NCI-H1436 (cell line): Measurements from ENCODE around the gene PHKG1.
"Not testable (repeated sequence)": the region's sequence is repeated elsewhere in the genome, so short reads cannot be mapped to it uniquely, and the experiment has no call there.

ENCODE experiments used
- DNase-seq: peaks from one replicate; lab custom pipeline; 2025; lab: John Stamatoyannopoulos, UW

PHKG1 gene

GRCh38 chr7:56083150-56083785, 9.5 kb downstream of the PHKG1 start:
- peak; percentile 21 for DNase-seq

GRCh38 chr7:56081626-56082340, 11.0 kb downstream of the PHKG1 start:
- DNase-seq, result no peak

GRCh38 chr7:56080726-56081435, 11.9 kb downstream of the PHKG1 start:
- DNase-seq, result not testable (repeated sequence)

GRCh38 chr7:56079450-56080185, 13.1 kb downstream of the PHKG1 start:
- peak; percentile 19 for DNase-seq

- DNase-seq, result no peak
Observed at GRCh38 chr7:56078196-56078595, 14.6 kb downstream of the PHKG1 start.

- no peak for DNase-seq
Observed at GRCh38 chr7:56077681-56078080, 15.1 kb downstream of the PHKG1 start.

GRCh38 chr7:56074371-56074791, 18.4 kb downstream of the PHKG1 start:
- DNase-seq, result peak; percentile 46

- DNase-seq, result not testable (repeated sequence)
Observed at GRCh38 chr7:56066376-56066775, 26.4 kb downstream of the PHKG1 start.

GRCh38 chr7:56063882-56064625, 28.7 kb downstream of the PHKG1 start, which contains the start of gene SUMF2:
Gene SUMF2 (plus strand): TSS chr7:56064286. CDS start chr7:56064312, 26 bp downstream.
- peak; percentile 83 for DNase-seq

- no peak for DNase-seq
Observed at GRCh38 chr7:56063500-56063881, 29.3 kb downstream of the PHKG1 start.

- DNase-seq, result no peak
Observed at GRCh38 chr7:56062382-56062781, 30.4 kb downstream of the PHKG1 start.

GRCh38 chr7:56053993-56054392, 38.8 kb downstream of the PHKG1 start:
- no peak for DNase-seq

GRCh38 chr7:56053379-56053778, 39.4 kb downstream of the PHKG1 start:
- no peak for DNase-seq

- peak; percentile 96 for DNase-seq
Observed at GRCh38 chr7:56051339-56052191, 41.2 kb downstream of the PHKG1 start, which contains the start of the genes CCT6A and PSPH. Gene CCT6A (plus strand): TSS chr7:56051765. CDS start chr7:56051849, 84 bp downstream. Gene PSPH (minus strand): TSS chr7:56051444. CDS start chr7:56021212, 30,232 bp downstream.

GRCh38 chr7:56051053-56051338, 41.8 kb downstream of the PHKG1 start:
- no peak for DNase-seq

- not testable (repeated sequence) for DNase-seq
Observed at GRCh38 chr7:56048763-56049162, 44.0 kb downstream of the PHKG1 start.

- DNase-seq, result no peak
Observed at GRCh38 chr7:56048245-56048644, 44.5 kb downstream of the PHKG1 start.

- not testable (repeated sequence) for DNase-seq
Observed at GRCh38 chr7:56047446-56048116, 45.2 kb downstream of the PHKG1 start.

- DNase-seq, result no peak
Observed at GRCh38 chr7:56046721-56047445, 45.9 kb downstream of the PHKG1 start.
